Neuron (in vitro differentiated cells): ENCODE data around the gene PAX1.

Experiments used
- H2AFZ ChIP-seq: one replicate; pipeline ENCODE4 v1.6.1; 2013; ENCODE audit warnings: low read depth, mild to moderate bottlenecking, inconsistent platforms, low read length, moderate library complexity
- H3K27me3 ChIP-seq: one replicate; pipeline ENCODE4 v1.6.1; 2013; ENCODE audit warnings: low read length; ENCODE audit not compliant: insufficient read depth
- H3K36me3 ChIP-seq: one replicate; pipeline ENCODE4 v1.6.1; 2013; ENCODE audit warnings: low read length; ENCODE audit not compliant: insufficient read depth
- H3K4me1 ChIP-seq: one replicate; pipeline ENCODE4 v1.6.1; 2013; ENCODE audit warnings: low read length; ENCODE audit not compliant: insufficient read depth
- H3K4me3 ChIP-seq: 2 replicates; pipeline ENCODE4 v1.5.1; 2013; ENCODE audit warnings: mild to moderate bottlenecking, low read length, moderate library complexity
- H3K9me3 ChIP-seq: one replicate; pipeline ENCODE4 v1.6.1; 2013; ENCODE audit warnings: low read length

PAX1 gene

DNA sequence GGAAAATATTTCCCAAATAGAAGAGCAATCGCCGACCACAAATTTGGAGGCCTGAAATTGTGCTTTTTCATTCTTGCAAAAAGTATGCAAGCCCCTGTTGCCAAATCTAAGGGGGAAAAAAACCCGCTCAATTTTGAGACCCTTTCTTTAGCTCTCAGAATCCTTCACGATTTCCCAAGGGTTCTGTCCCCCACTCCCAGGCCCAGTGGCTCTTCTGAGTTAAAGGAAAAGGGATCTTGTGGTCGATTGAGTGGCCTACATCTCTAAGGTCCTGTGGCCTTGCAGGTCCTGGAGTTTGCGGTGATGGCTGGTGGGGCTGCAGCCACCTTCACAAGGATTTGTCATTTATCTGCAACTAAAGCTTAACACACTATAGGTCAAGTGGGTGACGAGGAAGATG, 1.8 kb downstream of the PAX1 start:
- Histone ChIP-seq H3K9me3 (no peaks in the 10 kb centered on the region), H3K4me1 (no peaks in the 10 kb centered on the region), H3K27me3 (peaks cover 92% of the 10 kb centered on the region), H3K4me3 (no peak overlapping the region), H2AFZ (no peak overlapping the region), H3K36me3 (no peaks in the 10 kb centered on the region)

DNA sequence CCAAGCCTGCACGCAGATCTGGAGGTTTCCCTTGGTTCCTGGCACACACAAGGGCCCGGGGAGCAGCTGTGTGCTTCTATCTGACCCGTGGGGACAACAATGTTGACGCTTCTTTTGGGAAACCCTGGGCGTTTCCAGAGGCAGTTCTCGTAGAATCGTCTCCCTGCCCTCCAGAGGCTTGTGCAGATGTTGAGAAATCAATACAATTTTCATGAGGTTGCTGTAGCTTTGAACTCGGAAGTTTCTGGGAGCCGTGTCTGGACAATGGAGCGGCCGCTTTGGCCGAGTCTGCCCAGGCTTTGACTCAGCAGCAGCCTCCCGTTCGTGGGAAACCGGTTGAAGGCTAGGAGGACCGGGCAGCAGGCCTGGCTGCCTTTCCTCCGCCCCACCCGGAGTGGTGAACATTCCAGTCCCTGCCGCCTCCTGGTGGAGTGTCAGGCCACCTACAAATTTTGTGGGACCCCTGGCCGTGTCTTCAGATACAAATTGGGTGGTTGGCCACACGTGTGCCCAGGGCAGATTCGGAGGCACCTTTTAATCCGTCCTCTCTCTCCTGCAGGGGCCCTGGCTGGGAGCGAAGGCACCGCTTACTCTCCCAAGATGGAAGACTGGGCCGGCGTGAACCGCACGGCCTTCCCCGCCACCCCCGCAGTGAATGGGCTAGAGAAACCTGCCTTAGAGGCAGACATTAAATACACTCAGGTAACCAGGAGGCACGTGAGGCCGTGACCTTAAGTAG, 2.7 kb downstream of the PAX1 start:
- no peaks in the 10 kb centered on the region for H3K36me3 ChIP-seq
- no peak overlapping the region for H3K4me3 ChIP-seq
- peaks cover 92% of the 10 kb centered on the region for H3K27me3 ChIP-seq
- no peaks in the 10 kb centered on the region for H3K9me3 ChIP-seq
- no peaks in the 10 kb centered on the region for H3K4me1 ChIP-seq
- no peak overlapping the region for H2AFZ ChIP-seq

DNA sequence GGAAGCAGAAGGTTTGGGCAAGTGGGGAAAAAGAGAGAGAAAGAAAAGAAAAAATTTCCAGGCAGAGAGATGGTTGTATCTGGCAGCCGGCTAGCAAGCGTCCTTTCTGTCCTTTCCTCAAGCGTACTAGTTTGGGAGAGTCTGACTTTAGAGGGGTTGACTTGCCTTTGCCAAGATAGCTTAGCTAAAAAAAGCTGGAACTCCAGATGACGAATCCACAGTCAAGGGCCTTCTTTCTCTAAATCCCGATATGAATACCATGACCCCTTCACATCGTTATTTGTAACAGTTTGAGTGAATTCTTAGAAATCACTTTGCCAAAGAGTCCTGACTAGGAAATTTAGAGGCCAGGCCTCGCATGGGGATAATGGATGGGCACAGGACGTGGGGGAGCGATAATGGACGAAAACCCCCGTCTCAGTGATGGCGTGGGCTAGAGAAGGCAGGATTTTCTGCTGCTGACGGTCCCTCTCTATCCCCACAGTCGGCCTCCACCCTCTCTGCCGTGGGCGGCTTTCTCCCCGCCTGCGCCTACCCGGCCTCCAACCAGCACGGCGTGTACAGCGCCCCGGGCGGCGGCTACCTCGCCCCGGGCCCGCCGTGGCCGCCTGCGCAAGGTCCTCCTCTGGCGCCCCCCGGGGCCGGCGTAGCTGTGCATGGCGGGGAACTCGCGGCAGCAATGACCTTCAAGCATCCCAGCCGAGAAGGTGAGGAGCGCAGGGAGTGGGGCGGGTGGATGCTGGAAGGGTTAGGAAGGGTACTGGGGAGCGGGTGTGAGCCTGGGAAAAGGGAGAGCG, 3.5 kb downstream of the PAX1 start:
- no peaks in the 10 kb centered on the region for H3K36me3 ChIP-seq
- no peaks in the 10 kb centered on the region for H3K4me1 ChIP-seq
- no peak overlapping the region for H3K4me3 ChIP-seq
- peaks cover 92% of the 10 kb centered on the region for H3K27me3 ChIP-seq
- H3K9me3 ChIP-seq = no peaks in the 10 kb centered on the region
- H2AFZ ChIP-seq = no peak overlapping the region

DNA sequence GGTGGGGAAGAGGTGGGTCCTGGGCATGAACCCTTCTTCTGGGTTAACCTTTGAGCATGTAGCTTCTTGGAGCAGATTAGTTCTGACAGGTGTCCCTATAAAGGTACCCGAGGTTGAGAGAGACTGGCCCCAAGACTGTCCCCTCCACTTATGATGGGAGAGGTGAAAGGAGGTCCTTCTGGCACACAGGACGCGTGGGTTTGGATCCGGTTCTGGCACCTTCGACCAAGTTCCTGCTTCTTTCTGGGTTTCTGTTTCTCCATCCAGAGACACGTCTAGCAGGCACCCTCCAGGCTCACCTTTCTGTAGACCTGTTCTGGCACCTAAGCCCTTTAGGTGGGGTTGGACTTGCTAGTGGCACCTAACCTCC, 4.1 kb downstream of the PAX1 start:
- Histone ChIP-seq H3K4me3 (no peak overlapping the region), H3K36me3 (no peaks in the 10 kb centered on the region), H2AFZ (no peak overlapping the region), H3K27me3 (peaks cover 92% of the 10 kb centered on the region), H3K4me1 (no peaks in the 10 kb centered on the region), H3K9me3 (no peaks in the 10 kb centered on the region)

DNA sequence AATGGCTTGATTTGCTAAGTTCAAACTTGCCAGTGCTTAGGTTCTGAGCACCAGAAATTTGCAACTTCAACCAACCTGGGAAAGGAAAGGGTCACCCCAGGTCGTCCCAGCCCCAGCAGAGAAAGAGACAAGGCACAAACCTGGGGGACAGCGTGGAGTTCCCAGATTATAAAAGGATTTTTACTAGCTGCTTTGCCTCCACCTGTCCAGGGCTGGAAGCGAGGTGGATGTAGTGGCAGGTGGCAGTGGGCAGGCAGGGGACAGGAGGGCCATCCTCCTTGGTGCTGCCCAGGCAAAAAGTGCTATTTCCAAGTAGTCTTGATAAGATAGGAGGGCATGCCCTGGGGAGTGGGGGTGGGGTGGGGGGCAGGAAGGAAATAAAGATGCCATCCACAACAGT, 4.9 kb downstream of the PAX1 start:
- H3K4me3 ChIP-seq = no peak overlapping the region
- no peaks in the 10 kb centered on the region for H3K36me3 ChIP-seq
- H3K9me3 ChIP-seq = no peaks in the 10 kb centered on the region
- H2AFZ ChIP-seq = no peak overlapping the region
- no peaks in the 10 kb centered on the region for H3K4me1 ChIP-seq
- H3K27me3 ChIP-seq = peaks cover 93% of the 10 kb centered on the region

DNA sequence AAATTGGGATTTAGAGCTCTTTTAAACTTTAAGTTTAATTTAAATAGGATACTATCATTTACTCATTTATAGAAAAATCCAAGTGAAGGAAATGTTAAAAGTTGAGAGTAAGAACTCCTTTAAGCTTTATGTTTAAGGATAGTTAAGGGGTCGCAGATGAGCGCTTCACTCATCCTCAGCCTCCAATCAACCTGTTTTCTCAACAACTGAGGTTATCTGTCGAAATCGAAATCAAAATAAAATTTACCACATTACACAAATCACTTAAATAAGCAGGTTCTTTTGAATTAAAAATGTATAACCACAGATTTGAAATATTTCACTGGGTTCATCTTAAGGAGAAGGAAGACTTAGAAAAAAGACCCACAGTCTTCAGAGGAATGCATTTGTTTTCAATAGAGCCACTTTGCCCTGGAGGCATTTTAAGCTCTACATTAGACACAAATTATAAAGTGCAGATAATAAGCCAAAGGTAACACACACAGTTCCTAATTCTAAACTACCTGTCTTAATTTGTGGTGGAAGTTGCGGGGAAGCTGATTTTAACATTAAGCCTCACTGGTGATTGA, 5.5 kb downstream of the PAX1 start:
- Histone ChIP-seq H3K36me3 (no peaks in the 10 kb centered on the region), H3K9me3 (no peaks in the 10 kb centered on the region), H3K4me1 (no peaks in the 10 kb centered on the region), H3K27me3 (peaks cover 94% of the 10 kb centered on the region), H2AFZ (no peak overlapping the region), H3K4me3 (no peak overlapping the region)

DNA sequence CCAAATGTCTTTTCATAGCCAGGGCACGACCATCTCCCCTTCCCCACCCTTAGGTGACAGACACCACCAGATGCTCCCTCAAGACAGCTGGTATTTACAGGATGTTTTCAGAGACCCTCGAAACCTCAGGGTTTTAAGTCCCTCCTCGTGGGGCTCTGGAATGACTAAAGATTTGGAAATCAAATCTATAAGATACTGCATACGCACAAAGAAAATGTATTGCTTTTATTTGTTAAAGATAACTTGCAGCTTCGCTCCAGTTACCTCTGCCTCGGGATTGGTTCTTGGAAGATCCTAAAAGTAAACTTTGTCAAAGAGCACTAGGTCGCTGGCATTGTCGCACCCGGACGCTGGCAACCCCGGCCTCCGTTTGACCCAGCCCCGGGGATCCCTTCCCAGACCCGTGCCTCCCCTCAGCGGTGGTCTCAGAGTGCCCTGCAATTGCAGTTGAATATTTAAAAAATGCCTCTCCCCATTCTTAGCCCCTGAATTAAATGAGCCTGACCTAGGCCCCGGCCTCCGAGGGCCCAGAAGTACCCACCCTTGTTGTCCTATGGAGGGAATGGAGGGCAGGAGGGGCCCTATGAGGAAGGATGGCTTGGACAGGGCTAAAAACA, 7.1 kb downstream of the PAX1 start:
- H3K9me3 ChIP-seq = no peaks in the 10 kb centered on the region
- no peak overlapping the region for H3K4me3 ChIP-seq
- H3K4me1 ChIP-seq = no peaks in the 10 kb centered on the region
- no peaks in the 10 kb centered on the region for H3K36me3 ChIP-seq
- H3K27me3 ChIP-seq = peaks cover 90% of the 10 kb centered on the region
- H2AFZ ChIP-seq = no peak overlapping the region

DNA sequence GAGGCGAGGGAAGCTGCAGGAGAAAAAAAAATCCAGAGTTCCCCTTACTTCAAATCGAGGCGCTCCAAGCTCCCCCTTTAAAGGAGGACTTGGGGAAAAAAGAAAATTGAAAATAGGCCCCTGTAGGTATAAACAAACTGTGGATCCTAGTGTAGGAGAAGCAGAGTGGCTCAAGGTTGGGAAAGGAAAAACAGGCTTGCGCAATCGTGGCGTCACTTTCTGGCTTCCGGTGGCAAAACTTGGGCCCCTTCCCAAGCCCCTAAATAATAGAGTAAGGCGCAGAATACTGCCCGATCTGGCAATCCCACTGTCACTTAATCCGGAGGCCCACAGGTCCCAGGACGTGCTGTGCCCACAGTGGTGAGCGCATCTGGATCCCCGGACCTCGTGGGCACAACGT, 8.0 kb downstream of the PAX1 start:
- Histone ChIP-seq H3K4me1 (no peaks in the 10 kb centered on the region), H3K36me3 (no peaks in the 10 kb centered on the region), H3K27me3 (peaks cover 88% of the 10 kb centered on the region), H3K9me3 (no peaks in the 10 kb centered on the region), H3K4me3 (no peak overlapping the region), H2AFZ (no peak overlapping the region)

DNA sequence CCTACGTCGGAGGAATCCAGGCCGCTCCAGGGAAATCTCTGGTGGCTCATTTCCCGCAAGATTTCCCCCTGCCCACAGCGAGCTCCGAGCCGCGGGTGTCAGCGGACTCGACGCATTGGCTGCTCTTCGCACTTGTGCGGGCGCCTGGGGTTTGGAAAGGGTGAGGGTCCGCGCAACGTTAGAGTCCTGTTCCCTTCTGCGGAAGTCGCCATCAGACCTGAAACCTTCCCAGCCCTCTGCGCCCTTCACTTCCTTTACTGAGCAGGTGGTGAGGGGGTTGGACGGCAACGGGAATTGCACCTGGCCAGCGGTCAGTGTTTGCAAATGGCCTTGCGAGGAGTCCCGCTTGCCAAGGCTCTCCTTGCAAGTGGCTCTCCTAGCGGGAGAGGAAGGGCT, 8.4 kb downstream of the PAX1 start:
- no peak overlapping the region for H3K4me3 ChIP-seq
- no peaks in the 10 kb centered on the region for H3K9me3 ChIP-seq
- H3K4me1 ChIP-seq = no peaks in the 10 kb centered on the region
- H2AFZ ChIP-seq = no peak overlapping the region
- no peaks in the 10 kb centered on the region for H3K36me3 ChIP-seq
- H3K27me3 ChIP-seq = peaks cover 86% of the 10 kb centered on the region

DNA sequence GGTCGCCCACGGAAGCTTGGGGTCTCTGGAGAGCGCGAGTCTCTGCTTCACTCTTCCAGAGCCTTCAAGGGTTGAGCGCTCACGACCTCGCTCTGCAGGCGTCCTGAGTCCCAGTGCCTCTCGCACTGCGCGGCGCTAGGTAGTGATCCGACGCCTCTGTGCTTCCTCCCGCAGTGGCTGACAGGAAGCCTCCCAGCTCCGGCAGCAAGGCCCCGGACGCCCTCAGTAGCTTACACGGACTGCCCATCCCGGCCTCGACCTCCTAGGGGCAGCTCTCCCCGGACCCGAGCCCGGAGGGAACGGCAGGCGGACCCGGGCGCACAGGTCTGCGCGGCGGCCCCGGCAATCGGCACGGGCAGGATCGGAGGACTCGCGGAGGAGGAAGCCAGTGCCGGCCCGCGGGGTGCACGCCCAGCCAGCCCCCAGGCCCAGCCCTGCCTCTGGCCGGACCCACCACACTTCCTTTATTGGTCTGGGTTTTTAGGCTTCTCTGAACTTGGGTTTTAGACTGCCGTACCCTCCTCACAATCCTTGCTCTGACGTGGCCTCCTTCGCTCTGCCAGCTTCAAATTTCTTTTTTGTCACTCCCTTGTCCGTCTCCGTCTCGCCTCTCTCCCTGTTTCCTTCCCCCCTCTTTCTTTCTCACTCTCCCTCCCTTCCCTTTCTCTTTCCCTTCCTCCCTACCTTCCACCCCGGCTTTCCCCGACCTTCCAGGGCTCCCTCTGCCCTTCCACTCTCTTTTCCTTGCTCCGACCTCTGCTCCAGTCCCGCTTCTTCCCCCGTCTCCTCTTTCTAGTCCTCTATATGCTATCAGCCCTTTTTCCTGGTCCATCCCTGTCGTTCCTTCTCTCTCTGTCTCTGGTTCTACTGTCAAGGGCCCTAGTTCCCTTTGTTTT, 9.1 kb downstream of the PAX1 start:
- Histone ChIP-seq H3K9me3 (no peaks in the 10 kb centered on the region), H3K27me3 (peaks cover 79% of the 10 kb centered on the region), H3K4me1 (no peaks in the 10 kb centered on the region), H2AFZ (no peak overlapping the region), H3K36me3 (no peaks in the 10 kb centered on the region), H3K4me3 (no peak overlapping the region)

DNA sequence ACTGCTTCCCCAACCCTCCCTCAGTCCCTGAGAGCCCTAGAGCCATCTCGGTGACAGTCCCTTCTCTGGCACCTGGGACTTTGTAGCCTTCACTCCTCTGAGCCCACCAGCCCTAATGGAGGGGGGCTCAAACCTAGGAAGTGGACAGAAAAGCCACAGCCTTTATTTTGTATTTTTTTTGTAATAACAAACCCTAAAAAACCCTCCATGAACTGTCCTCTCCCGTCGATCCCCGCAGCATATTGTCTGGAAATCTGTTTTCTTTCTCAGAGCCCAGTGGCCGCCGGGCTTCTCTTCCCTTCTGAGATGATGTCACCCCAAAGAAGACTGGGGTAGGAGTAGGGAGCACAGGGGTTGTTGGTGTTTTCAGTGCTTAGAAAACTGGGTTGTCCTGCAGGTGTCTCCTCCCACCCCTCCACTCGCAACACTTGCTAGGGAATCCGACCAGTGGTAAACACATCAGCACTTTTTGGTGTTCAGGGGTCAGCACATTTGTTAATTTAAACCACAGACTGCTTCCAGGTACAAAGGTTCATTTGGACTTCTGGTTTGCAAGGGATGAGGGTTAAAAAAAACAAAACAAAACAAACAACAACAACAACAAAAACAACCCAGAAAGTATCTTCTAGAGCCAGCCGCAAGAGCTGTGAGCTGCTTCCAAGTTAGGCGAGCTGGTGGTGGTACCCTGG, 9.9 kb downstream of the PAX1 start:
- Histone ChIP-seq H3K4me3 (no peak overlapping the region), H3K36me3 (no peaks in the 10 kb centered on the region), H3K4me1 (no peaks in the 10 kb centered on the region), H3K27me3 (peaks cover 72% of the 10 kb centered on the region), H2AFZ (no peak overlapping the region), H3K9me3 (no peaks in the 10 kb centered on the region)

DNA sequence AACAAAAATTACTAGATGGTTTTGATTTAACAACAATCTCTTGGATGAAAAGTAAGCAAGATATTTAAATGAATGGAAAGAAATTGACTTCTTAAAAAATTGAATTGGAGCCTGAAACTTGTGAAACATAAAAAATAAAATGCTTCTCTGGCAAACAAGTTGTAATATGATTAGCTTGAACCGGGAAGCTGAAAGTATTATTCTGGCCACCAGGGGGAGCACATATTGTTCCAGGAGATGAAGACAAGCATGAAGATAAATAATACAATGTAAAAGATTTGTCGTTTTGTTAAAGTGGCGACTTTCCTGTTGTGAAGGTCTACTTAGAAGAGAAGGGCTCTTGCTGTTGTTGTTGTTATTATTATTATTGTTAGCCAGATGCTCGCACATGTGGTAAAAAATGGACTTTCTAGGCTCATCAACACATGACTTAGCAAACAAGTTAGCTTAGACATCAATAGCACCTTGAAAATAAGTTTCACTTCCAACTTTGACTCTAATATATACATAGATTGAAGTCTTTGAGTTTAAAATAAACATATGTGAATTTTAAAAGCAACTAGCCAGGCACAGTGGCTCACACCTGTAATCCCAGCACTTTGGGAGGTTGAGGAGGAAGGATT, 14.2 kb downstream of the PAX1 start:
- Histone ChIP-seq H3K27me3 (peaks cover 34% of the 10 kb centered on the region), H2AFZ (no peak overlapping the region), H3K36me3 (no peaks in the 10 kb centered on the region), H3K9me3 (no peaks in the 10 kb centered on the region), H3K4me3 (no peak overlapping the region), H3K4me1 (no peaks in the 10 kb centered on the region)
